ENCODE data around the gene TRIM5. TPM values are rescaled to one million over a fixed set of nuclear protein-coding genes. Genes with fewer than 3 reads are reported as not detected.

The TRIM5 gene
- total RNA-seq, 1 donor from 2014 or later: 34.5 TPM

GRCh38 chr11:5624489-5625279 is 60.2 kb downstream of the TRIM5 start, which contains the start of gene TRIM34:
TSS of gene TRIM34 (plus strand) at chr11:5625001. CDS start at chr11:5632332, 7,331 bp downstream.
- peak; percentile 67 for DNase-seq (ENCODE audit: low spot score)

GRCh38 chr11:5622802-5623201 is 62.1 kb downstream of the TRIM5 start:
- DNase-seq (ENCODE audit: low spot score): no peak

- DNase-seq (ENCODE audit: low spot score): no peak
These were observed 63.3 kb downstream of the TRIM5 start for GRCh38 chr11:5621580-5621979.

- no peak for DNase-seq (ENCODE audit: low spot score)
These were observed 64.0 kb downstream of the TRIM5 start for GRCh38 chr11:5620651-5621521.

GRCh38 chr11:5618807-5619206 is 66.1 kb downstream of the TRIM5 start:
- no peak for DNase-seq (ENCODE audit: low spot score)

Other genes with a start within 250 kb of the TRIM5 start
- gene OR51I1, start 243.6 kb downstream of the TRIM5 start, total RNA-seq: 0.70 TPM
- not detected for gene OR51I2, start 235.8 kb downstream of the TRIM5 start, total RNA-seq
- gene OR52D1, start 196.4 kb downstream of the TRIM5 start, total RNA-seq: not detected
- 0.70 TPM for gene UBQLN3, start 175.1 kb downstream of the TRIM5 start, total RNA-seq
- 1.4 TPM for gene UBQLNL, start 168.4 kb downstream of the TRIM5 start, total RNA-seq
- gene OR52H1, start 136.5 kb downstream of the TRIM5 start, total RNA-seq: 0.73 TPM
- gene OR52B6, start 104.2 kb downstream of the TRIM5 start, total RNA-seq: not detected
- 13.5 TPM for gene TRIM6, start 88.4 kb downstream of the TRIM5 start, total RNA-seq
- gene TRIM34, start 60.1 kb downstream of the TRIM5 start, total RNA-seq: 9.1 TPM
- 86.6 TPM for gene TRIM22, start 4.7 kb upstream of the TRIM5 start, total RNA-seq
- gene OR56B1, start 51.4 kb upstream of the TRIM5 start, total RNA-seq: 0.26 TPM
- gene OR52N4, start 69.2 kb upstream of the TRIM5 start, total RNA-seq: 0.75 TPM
- gene OR52N5, start 98.3 kb upstream of the TRIM5 start, total RNA-seq: not detected
- 0.26 TPM for gene OR52N1, start 106.2 kb upstream of the TRIM5 start, total RNA-seq
- gene OR52N2, start 123.8 kb upstream of the TRIM5 start, total RNA-seq: not detected
- gene OR52E6, start 156.8 kb upstream of the TRIM5 start, total RNA-seq: not detected
- not detected for gene OR52E8, start 172.6 kb upstream of the TRIM5 start, total RNA-seq
- gene OR52E4, start 195.6 kb upstream of the TRIM5 start, total RNA-seq: not detected
- not detected for gene OR52E5, start 208.1 kb upstream of the TRIM5 start, total RNA-seq

All from ureter (tissue), 1 donor.